Esophagus squamous epithelium (tissue), 4 donors: Measurements from ENCODE around the gene RALY.
"Not testable (repeated sequence)": the region's sequence is repeated elsewhere in the genome, so short reads cannot be mapped to it uniquely, and the experiment has no call there.

ENCODE experiments used
- CTCF ChIP-seq, 6 experiments: fragments of 450-650 bp in 4 of 6; fragments of 200-600 bp in 2 of 6; sonication (generic) in 2 of 6; IDR thresholded peaks; one replicate each; pipeline ENCODE4 v1.5.1; 2016 to 2019; ENCODE audit warnings: antibody characterized with exemption in 6 of 6, mild to moderate bottlenecking in 4 of 6, moderate library complexity in 4 of 6
- POLR2A ChIP-seq, 4 donors: fragments of 450-650 bp; IDR thresholded peaks; one replicate each; pipeline ENCODE4 v1.6.1; 2017; ENCODE audit warnings: antibody characterized with exemption in 4 of 4, mild to moderate bottlenecking in 4 of 4, moderate library complexity in 3 of 4

- TF ChIP-seq CTCF, POLR2A (IDR thresholded peaks at IDR 0.05): not testable (repeated sequence)
These were observed 34.3 kb downstream of the RALY start for GRCh38 chr20:34028013-34028412.
